H1 (cell line): Measurements from ENCODE around the gene TATDN2. TPM values are rescaled to one million over a fixed set of nuclear protein-coding genes. Genes with fewer than 3 reads are reported as not detected.
A peak's percentile ranks its signal among the peaks of the same experiment; 100 is the strongest.

Source experiments
- CTCF ChIA-PET: fragments of 300-600 bp; sonication (Branson Sonifier 250); formaldehyde crosslinking; loops from one replicate; lab custom pipeline; 2021; ENCODE audit not compliant: partially characterized antibody; lab: Charles Lee
- POLR2A ChIA-PET: fragments of 300-600 bp; sonication (Branson Sonifier 250); formaldehyde crosslinking; loops from one replicate; lab custom pipeline; 2021; ENCODE audit warnings: inconsistent platforms; ENCODE audit not compliant: partially characterized antibody; lab: Charles Lee
- DNase-seq, 2 experiments: peaks; one replicate each; pipeline versions ENCODE4 v3.0.0 to v3.0.0-alpha.2; 2010 to 2022; ENCODE audit warnings: low spot score in 2 of 2, low read depth in 1 of 2, mixed read lengths in 1 of 2
- FAIRE-seq: peaks from 2 replicates; lab custom pipeline; 2011; peaks lifted over from hg19 to GRCh38; lab: Jason Lieb, UNC
- H2AFZ ChIP-seq: 2 replicates; pipeline ENCODE4 v1.8.1; 2012; ENCODE audit warnings: low read length, inconsistent platforms
- H2AK5ac ChIP-seq: 2 replicates; pipeline ENCODE4 v1.6.1; 2013; ENCODE audit warnings: low read depth, low read length
- H2BK120ac ChIP-seq: replicated peaks from 2 replicates; pipeline ENCODE3; 2013; ENCODE audit warnings: low read depth, low read length, inconsistent platforms
- H2BK12ac ChIP-seq: 2 replicates; pipeline ENCODE4 v1.6.1; 2013; ENCODE audit warnings: low read depth, low read length
- H2BK15ac ChIP-seq: 2 replicates; pipeline ENCODE4 v1.6.1; 2013; ENCODE audit warnings: low read length
- H2BK20ac ChIP-seq: 2 replicates; pipeline ENCODE4 v1.6.1; 2013; ENCODE audit warnings: low read length
- H2BK5ac ChIP-seq: 2 replicates; pipeline ENCODE4 v1.6.1; 2013; ENCODE audit warnings: low read depth, low read length
- H3K14ac ChIP-seq: 2 replicates; pipeline ENCODE4 v1.6.1; 2013; ENCODE audit warnings: inconsistent platforms; ENCODE audit not compliant: insufficient read length
- H3K18ac ChIP-seq: 2 replicates; pipeline ENCODE4 v1.6.1; 2013; ENCODE audit warnings: low read length; ENCODE audit errors: extremely low read depth
- H3K23ac ChIP-seq: 2 replicates; pipeline ENCODE4 v1.6.1; 2013; ENCODE audit warnings: inconsistent platforms; ENCODE audit not compliant: insufficient read length
- H3K23me2 ChIP-seq: 2 replicates; pipeline ENCODE4 v1.6.1; 2013; ENCODE audit warnings: low read depth, low read length
- H3K27ac ChIP-seq: 2 replicates; pipeline ENCODE4 v1.6.1; 2011; ENCODE audit warnings: low read depth, low read length, inconsistent platforms
- H3K27me3 ChIP-seq, 4 experiments: replicated peaks in 1 of 4; 1 replicate in 1 of 4; 2 replicates in 3 of 4; pipeline versions ENCODE4 v1.6.1 to v1.8.1; 2011 to 2013; ENCODE audit warnings: low read length in 3 of 4, mild to moderate bottlenecking in 3 of 4, inconsistent platforms in 2 of 4, mixed read lengths in 2 of 4, moderate library complexity in 1 of 4; ENCODE audit not compliant: control insufficient read depth in 3 of 4, insufficient read depth in 3 of 4; ENCODE audit errors: extremely low read depth in 1 of 4
- H3K36me3 ChIP-seq, 4 experiments: 2 replicates each; pipeline versions ENCODE4 v1.6.1 to v1.8.1; 2011 to 2013; ENCODE audit warnings: mild to moderate bottlenecking in 4 of 4, low read length in 3 of 4, moderate library complexity in 2 of 4, control low read depth in 1 of 4, inconsistent platforms in 1 of 4; ENCODE audit not compliant: insufficient read depth in 4 of 4, control insufficient read depth in 2 of 4
- H3K4ac ChIP-seq: replicated peaks from 2 replicates; pipeline ENCODE3; 2013; ENCODE audit warnings: low read length, low read depth, mixed read lengths, inconsistent platforms; ENCODE audit not compliant: insufficient read length
- H3K4me1 ChIP-seq, 4 experiments: replicated peaks in 1 of 4; 1 replicate in 1 of 4; 2 replicates in 3 of 4; pipeline versions ENCODE4 v1.6.1 to v1.8.1; 2011 to 2013; ENCODE audit warnings: low read length in 3 of 4, inconsistent platforms in 2 of 4, mixed read lengths in 1 of 4; ENCODE audit not compliant: insufficient read depth in 4 of 4, control insufficient read depth in 3 of 4
- H3K4me2 ChIP-seq, 2 experiments: 2 replicates each; pipeline versions ENCODE4 v1.6.1 to v1.8.1; 2011 to 2013; ENCODE audit warnings: low read depth in 2 of 2, low read length in 2 of 2, control low read depth in 1 of 2, inconsistent platforms in 1 of 2, mild to moderate bottlenecking in 1 of 2; ENCODE audit not compliant: insufficient read depth in 1 of 2
- H3K4me3 ChIP-seq, 4 experiments: fragments of 200-600, 300-600 bp in 1 of 4; sonication (generic), shearing (Covaris generic), sonication (Bioruptor Twin) in 1 of 4; 2 replicates each; pipeline versions ENCODE4 v1.5.1 to v1.8.1; 2011 to 2016; ENCODE audit warnings: low read length in 4 of 4, low read depth in 3 of 4, control low read depth in 2 of 4, inconsistent platforms in 2 of 4, mild to moderate bottlenecking in 2 of 4, mixed read lengths in 1 of 4, moderate library complexity in 1 of 4; ENCODE audit not compliant: insufficient read depth in 2 of 4; ENCODE audit errors: extremely low read depth in 1 of 4
- H3K56ac ChIP-seq: replicated peaks from 2 replicates; pipeline ENCODE3; 2013; ENCODE audit warnings: low read depth, mild to moderate bottlenecking, mixed read lengths, low read length, inconsistent platforms; ENCODE audit not compliant: insufficient read length
- H3K79me1 ChIP-seq: 2 replicates; pipeline ENCODE4 v1.6.1; 2013; ENCODE audit warnings: low read depth, low read length, control low read depth
- H3K79me2 ChIP-seq, 2 experiments: 2 replicates each; pipeline versions ENCODE4 v1.6.1 to v1.8.1; 2012 to 2013; ENCODE audit warnings: low read length in 2 of 2, mild to moderate bottlenecking in 2 of 2, inconsistent platforms in 1 of 2; ENCODE audit not compliant: insufficient read depth in 2 of 2, control insufficient read depth in 1 of 2
- H3K9ac ChIP-seq, 4 experiments: replicated peaks in 1 of 4; 1 replicate in 1 of 4; 2 replicates in 3 of 4; pipeline versions ENCODE4 v1.6.1 to v1.8.1; 2011 to 2013; ENCODE audit warnings: low read depth in 3 of 4, low read length in 3 of 4, control low read depth in 2 of 4, mild to moderate bottlenecking in 2 of 4, moderate library complexity in 2 of 4, inconsistent platforms in 1 of 4; ENCODE audit errors: extremely low read depth in 1 of 4
- H3K9me3 ChIP-seq, 2 experiments: 2 replicates each; pipeline versions ENCODE4 v1.6.1 to v1.8.1; 2012 to 2013; ENCODE audit warnings: mild to moderate bottlenecking in 2 of 2, moderate library complexity in 2 of 2, control low read depth in 1 of 2, inconsistent platforms in 1 of 2, low read depth in 1 of 2, low read length in 1 of 2, mixed read lengths in 1 of 2; ENCODE audit not compliant: insufficient read depth in 2 of 2
- H4K20me1 ChIP-seq, 2 experiments: replicated peaks in 1 of 2; 2 replicates each; pipeline versions ENCODE3 to v1.8.1; 2011 to 2013; ENCODE audit warnings: inconsistent platforms in 2 of 2, low read length in 2 of 2, mild to moderate bottlenecking in 1 of 2; ENCODE audit not compliant: insufficient read depth in 2 of 2, control insufficient read depth in 1 of 2
- H4K5ac ChIP-seq: 2 replicates; pipeline ENCODE4 v1.6.1; 2013; ENCODE audit warnings: low read length, low read depth, mixed read lengths, inconsistent platforms; ENCODE audit not compliant: insufficient read length
- H4K8ac ChIP-seq: 2 replicates; pipeline ENCODE4 v1.8.0; 2013; ENCODE audit warnings: mild to moderate bottlenecking, moderate library complexity, low read length, inconsistent platforms; ENCODE audit not compliant: insufficient read depth; ENCODE audit errors: extremely low read depth
- H4K91ac ChIP-seq: replicated peaks from 2 replicates; pipeline ENCODE3; 2013; ENCODE audit warnings: low read length, mixed read lengths, inconsistent platforms; ENCODE audit not compliant: insufficient read length
- BACH1 ChIP-seq: IDR thresholded peaks from 2 replicates; pipeline ENCODE4 v1.6.1; 2012; ENCODE audit warnings: low read length, improper control_type of control experiment
- POU5F1 ChIP-seq: IDR thresholded peaks from 2 replicates; pipeline ENCODE4 v1.6.1; 2011; ENCODE audit warnings: low read depth, mild to moderate bottlenecking, low read length, moderate library complexity
- SP2 ChIP-seq: IDR thresholded peaks from 2 replicates; pipeline ENCODE4 v1.6.1; 2012; ENCODE audit warnings: mild to moderate bottlenecking, low read length, inconsistent platforms
- YY1 ChIP-seq: IDR thresholded peaks from 2 replicates; pipeline ENCODE4 v1.6.1; 2011; ENCODE audit warnings: low read depth, mild to moderate bottlenecking, low read length
- WGBS, 2 experiments: shearing (Covaris generic) in 1 of 2; methylation state at CpG; one replicate each; pipeline versions ENCODE4 v1.1.6 to v1.1.7; 2013 to 2015; ENCODE audit warnings: low lambda C conversion rate in 2 of 2, mixed read lengths in 2 of 2, inconsistent platforms in 1 of 2, low coverage in 1 of 2, missing lambda C conversion rate in 1 of 2; ENCODE audit not compliant: insufficient replicate concordance in 2 of 2, insufficient coverage in 1 of 2, insufficient read length in 1 of 2; ENCODE audit errors: extremely low coverage in 1 of 2, missing lambda C conversion rate in 1 of 2; 5-methylcytosine and 5-hydroxymethylcytosine counted together
- polyA plus RNA-seq, 7 experiments: library from polyadenylated mRNA; depleted of rRNA in 3 of 7; stranded (reverse) in 5 of 7; unstranded in 2 of 7; fragments of >200 nt in 5 of 7; fragments of 200-250 nt in 2 of 7; gene quantifications; 1 replicate in 5 of 7; 2 replicates in 1 of 7; 4 replicates in 1 of 7; pipeline versions ENCODE4 v1.2.1 to v1.2.3, GENCODE V29; 2011 to 2013; ENCODE audit warnings: missing spikeins in 2 of 7, mixed read lengths in 2 of 7
- total RNA-seq: library from RNA; stranded (reverse); fragmentation: NEBNext Ultra II Directional; extraction: Animal tissue kit (Norgen Biotek cat#: 25700); gene quantifications from 2 replicates; pipeline ENCODE4 v1.2.1, GENCODE V29; 2021

TATDN2 gene
- total and polyA plus RNA-seq, 2 of the 8 experiments (the other 6 are each of a cell fraction or from before 2014, with no cell fraction given), result 12.1 to 34.8 TPM

GRCh38 chr3:10319251-10319650 lies 71.0 kb downstream of the TATDN2 start:
- ChIA-PET POLR2A (interaction anchor here (0.6 to 3.9 kb wide), 4 partner anchors 11 to 188 kb away, joined by 3 to 20 read pairs (median 4); no protein-coding TSS in a partner anchor), CTCF (interaction anchor here (0.5 to 1.5 kb wide), 4 partner anchors 13 to 151 kb away, joined by 3 to 4 read pairs (median 3); no protein-coding TSS in a partner anchor)
- Histone ChIP-seq H2BK12ac (no peak overlapping the region), H3K14ac (no peak overlapping the region), H3K79me1 (peaks cover 5% of the 10 kb centered on the region; the same call in 1 of the 2 replicates), H2AK5ac (no peak overlapping the region), H3K23me2 (peaks cover 7% of the 10 kb centered on the region; the same call in 1 of the 2 replicates), H4K20me1 (peaks cover 3 to 10% of the 10 kb centered on the region in 2 experiments), H2AFZ (no peak overlapping the region), H3K9me3 (no peaks in the 10 kb centered on the region), H3K4ac (no peak overlapping the region), H4K91ac (no peak overlapping the region), H3K18ac (no peak overlapping the region), H3K36me3 (peaks cover 23 to 42% (median 38%) of the 10 kb centered on the region in 4 experiments), H3K4me2 (peak overlapping the region; percentile 36 to 83; a peak in 3 of 4 replicates), H3K4me1 (peaks cover 0 to 4% (median 3%) of the 10 kb centered on the region in 4 experiments; a peak in 5 of 7 replicates), H3K4me3 (peak overlapping the region in 1 of 4 experiments; percentile 95; a peak in 1 of 8 replicates), H3K23ac (no peak overlapping the region), H2BK5ac (no peak overlapping the region), H4K8ac (no peak overlapping the region), H3K56ac (no peak overlapping the region), H4K5ac (no peak overlapping the region), H2BK15ac (no peak overlapping the region), H3K27ac (no peak overlapping the region), H3K9ac (no peak overlapping the region), H2BK20ac (no peak overlapping the region), H2BK120ac (no peak overlapping the region), H3K79me2 (peaks cover 11 to 25% of the 10 kb centered on the region in 2 experiments), H3K27me3 (no peaks in the 10 kb centered on the region)
- TF ChIP-seq BACH1, result no peak
- TF ChIP-seq SP2, result no peak
- no peak for TF ChIP-seq YY1
- TF ChIP-seq POU5F1, result no peak
- no peak for DNase-seq
- FAIRE-seq, result no peak
- 82% methylated on average over 6 of the region's 6 CpGs; no CpG with 5 or more reads in 1 of the 2 experiments for WGBS, 2 experiments
